HG02970 (cell line): ENCODE measurements around the gene AKR7A2.

Source experiments
- ATAC-seq: cut with Tn5 transposase; IDR thresholded peaks from one replicate; pipeline ENCODE4 v1.9.1; 2021; ENCODE audit warnings: mild to moderate bottlenecking, moderate library complexity, moderate number of reproducible peaks; ENCODE audit not compliant: unreplicated experiment, low FRiP score

Gene AKR7A2

DNA sequence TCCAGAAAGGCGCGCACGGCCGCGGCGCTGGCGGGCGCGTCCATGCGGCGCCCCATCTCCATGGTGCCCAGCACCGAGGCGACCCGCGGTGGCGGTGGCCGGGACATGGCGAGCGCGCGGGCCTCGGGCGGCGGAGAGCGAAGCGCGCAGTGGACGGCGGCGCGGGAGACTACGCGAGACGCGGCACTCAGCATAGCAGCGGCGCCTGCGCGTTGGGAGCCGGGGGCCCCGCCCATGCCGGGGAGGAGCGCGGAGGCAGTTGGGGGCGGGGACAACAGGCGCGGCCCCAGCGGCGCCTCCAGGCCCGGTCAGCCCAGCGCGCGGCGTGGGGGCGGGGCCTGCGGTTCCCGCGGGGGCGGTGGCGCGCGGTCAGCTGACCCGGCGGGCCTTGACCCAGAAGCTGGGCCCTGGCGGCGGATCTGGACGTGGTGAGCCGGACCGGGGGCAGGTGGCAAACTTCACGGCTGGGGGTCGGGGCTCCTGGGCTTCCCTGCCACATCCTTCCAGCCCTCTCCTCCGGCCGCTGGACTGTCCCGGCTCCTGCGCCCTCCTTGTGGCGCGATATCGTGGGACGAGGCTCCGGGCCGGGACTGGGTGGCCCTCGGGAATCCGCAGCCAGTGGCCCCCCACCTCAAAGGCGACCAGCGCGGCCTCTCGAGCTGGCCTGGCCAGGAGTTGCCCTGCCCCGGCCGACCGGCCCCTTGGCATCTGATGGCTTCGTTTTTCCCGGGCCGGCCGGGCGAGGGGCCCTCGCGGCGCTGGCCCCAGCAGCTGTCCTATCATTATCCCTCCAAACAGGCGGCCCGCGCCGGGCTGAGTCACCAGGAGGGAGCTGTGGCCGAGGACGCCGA lies at the start of gene AKR7A2, which contains the start of gene SLC66A1:
Gene AKR7A2, minus strand, starts transcription at position 214 of the 851 bp plus-strand sequence. Its CDS starts 20 bp downstream, at position 194.
Gene SLC66A1, plus strand, starts transcription at position 396 of the 851 bp plus-strand sequence. CDS start 5,352 bp downstream, outside the sequence.
- ATAC-seq: peak; percentile 84

DNA sequence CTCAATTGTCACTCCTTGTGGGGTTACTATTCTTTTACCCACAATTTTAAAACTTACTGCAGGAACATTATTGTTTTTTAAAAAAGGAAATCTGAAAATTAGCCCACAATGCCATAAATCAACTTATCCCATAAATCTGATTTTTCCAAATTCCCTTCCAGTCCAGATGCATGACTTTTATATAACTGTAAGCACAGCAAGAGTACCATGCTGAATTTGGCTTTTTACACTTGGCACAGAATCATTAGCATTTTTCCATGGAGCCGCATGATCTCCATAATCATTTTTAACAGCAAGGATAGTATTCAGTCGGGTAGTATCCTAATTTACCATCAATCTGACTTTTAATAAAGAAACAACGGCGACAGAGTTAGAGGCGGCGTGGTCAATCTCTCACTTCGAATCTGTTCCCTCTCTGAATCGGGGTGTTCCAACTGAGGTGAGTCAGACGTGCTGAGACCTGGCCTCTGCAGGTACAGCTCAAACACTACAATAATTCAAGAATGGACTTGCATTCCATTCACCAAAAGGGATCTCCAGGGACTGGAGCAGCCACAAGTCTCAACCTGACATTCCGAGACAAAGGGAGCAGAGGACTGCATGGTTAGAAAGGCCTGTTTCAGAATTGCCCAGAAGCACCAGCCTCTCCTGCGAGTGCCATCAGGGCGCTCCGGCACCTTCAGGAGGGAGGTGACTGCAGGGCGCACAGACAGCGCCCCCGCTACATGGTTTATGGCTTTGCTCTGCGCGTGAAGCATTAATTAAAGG lies 49.1 kb upstream of the AKR7A2 start:
- no peak for ATAC-seq

- ATAC-seq: no peak
These were observed 48.5 kb upstream of the AKR7A2 start for GRCh38 chr1:19360432-19360831.

DNA sequence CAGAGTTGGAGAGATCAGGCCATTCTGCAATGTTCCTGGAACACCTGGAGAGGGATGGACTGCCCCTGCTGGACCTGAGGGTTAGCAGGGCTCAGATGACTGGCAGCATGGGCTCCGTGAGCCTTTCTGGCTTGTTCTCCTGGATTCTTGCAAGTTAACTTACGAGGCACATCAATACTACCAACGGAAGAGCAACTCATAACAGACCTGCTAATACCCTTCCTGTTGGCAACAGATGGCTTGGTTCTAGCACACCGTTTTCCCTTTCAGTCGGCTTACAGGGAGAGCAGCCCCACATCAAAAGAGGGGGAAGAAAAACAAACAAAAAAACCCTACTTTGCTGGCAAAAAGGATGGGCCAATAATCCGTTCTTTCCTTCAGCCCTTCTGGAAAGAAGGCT lies 48.1 kb upstream of the AKR7A2 start:
- ATAC-seq: no peak

DNA sequence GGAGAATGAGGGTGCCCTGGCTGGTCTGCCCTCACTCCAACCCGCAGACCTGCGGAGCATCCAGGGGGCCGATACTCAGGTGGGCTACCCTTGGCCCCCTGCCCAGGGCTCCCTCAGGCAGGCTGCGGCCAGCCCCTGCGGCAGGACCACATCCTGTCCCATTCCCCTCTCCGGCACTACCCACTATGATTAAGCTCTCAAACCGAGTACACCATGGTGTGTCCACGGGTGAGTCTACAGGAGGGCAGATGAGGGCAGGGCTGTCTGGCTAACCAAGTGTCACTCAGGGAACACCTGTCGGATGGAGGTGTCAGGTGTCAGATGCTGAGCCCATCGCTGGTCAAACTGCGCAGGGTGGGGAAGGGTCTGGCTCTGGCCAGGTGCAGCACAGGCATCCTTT lies 47.4 kb upstream of the AKR7A2 start:
- no peak for ATAC-seq

DNA sequence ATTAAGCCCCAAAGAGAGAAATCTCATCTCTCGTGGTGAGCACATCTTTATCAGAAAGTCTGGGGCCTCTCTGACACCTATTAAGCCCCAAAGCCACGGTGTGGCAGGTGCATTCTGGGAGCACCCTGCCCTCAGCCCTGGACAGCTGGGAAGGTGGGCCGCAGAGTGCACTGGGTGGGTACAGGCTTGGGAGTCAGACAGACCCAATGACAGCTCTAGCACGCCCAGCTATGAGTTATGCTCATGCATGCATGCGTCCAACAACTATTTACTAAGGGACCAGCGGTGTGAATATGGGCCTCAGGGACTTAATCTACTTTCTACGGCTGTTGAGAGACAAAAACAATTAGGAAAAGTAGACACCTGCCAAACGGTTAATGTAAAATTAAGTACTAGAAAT lies 46.8 kb upstream of the AKR7A2 start:
- ATAC-seq: no peak

GRCh38 chr1:19357299-19357986 lies 45.5 kb upstream of the AKR7A2 start:
- no peak for ATAC-seq

- ATAC-seq: no peak
These were observed 44.3 kb upstream of the AKR7A2 start for GRCh38 chr1:19356266-19356665.

GRCh38 chr1:19354531-19354981 lies 42.6 kb upstream of the AKR7A2 start:
- ATAC-seq: no peak

DNA sequence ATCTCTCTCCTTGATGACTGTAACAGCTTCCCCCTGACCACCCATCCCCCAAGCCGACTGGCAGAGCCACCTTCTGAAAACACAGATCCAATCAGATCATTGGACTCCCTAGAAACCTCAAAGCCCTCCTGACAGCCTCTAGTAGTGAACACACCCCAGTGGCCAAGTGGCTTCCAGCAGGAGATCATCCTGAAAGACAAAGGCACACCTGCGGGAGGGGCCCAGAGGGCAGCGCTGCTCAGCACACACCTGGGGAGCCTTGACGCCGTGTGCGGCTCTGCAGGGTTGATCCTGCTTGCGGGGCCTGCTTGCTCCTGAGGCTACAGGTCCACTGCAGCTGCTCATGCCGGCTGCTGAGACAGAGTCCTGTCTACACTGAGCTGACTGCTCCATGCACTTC lies 41.7 kb upstream of the AKR7A2 start:
- ATAC-seq: no peak

DNA sequence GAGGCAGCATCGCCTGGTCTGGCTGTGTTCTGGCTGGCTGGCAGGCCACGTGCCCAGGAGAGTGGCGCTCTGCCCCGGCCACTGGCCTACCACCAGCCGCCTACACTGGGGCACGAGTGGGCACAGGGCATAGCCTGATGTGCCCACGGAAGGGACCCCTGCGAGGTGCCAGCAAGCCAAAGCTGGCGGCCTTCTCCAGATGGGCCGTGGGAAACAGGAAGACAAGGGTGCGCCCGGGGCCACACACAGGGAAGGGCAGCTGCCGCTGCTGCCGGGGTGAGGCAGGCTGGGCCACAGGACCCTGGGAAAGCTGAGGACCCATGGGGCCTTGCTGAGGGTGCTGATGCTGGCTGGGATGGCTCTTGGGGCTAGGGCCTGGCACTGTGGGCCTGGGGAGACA lies 40.9 kb upstream of the AKR7A2 start:
- ATAC-seq: no peak

DNA sequence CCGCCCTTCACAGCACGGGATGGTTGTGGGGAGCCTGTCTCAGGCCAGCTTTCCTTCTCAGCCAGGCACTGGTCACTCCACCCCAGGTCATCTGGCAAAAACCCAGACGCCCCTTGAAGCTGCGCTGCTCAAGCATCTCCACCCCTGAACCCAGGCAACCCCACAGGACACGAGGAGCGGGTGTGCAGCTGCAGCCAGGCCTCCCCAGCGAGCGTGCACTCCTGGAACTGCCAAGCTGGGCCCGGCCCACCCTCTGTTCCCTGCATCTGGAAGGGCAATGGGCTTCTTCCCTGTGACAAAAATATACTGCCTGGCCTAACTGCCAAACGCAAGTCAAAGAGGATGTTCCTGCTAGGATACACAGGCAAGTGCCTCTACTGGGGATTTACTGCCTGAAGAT lies 39.9 kb upstream of the AKR7A2 start:
- no peak for ATAC-seq

GRCh38 chr1:19350566-19350965 lies 38.6 kb upstream of the AKR7A2 start:
- no peak for ATAC-seq

- ATAC-seq: no peak
These were observed 38.1 kb upstream of the AKR7A2 start for GRCh38 chr1:19349999-19350398.

GRCh38 chr1:19348441-19349198 lies 36.7 kb upstream of the AKR7A2 start:
- no peak for ATAC-seq

- ATAC-seq: no peak
These were observed 35.7 kb upstream of the AKR7A2 start for GRCh38 chr1:19347533-19348172.

DNA sequence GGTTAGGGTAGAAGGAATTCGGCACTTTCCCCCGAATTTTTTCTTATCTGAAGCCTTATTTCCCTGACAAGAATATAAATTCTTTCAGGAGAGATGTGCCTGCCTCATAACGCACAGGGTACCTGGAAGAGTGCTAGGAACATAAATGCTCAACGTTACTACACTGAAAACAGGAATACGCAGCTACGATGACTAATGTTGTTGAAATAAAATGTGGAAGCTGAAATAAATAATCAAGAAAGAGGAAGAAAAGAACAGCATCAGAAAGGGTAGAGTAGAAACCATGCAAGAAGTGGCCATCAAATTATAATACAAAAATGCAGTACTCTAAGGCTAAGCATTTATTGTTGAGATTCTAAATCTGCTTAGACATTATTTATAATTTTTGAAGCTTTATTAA lies 34.1 kb upstream of the AKR7A2 start:
- no peak for ATAC-seq

GRCh38 chr1:19345391-19345790 lies 33.4 kb upstream of the AKR7A2 start:
- ATAC-seq: no peak

DNA sequence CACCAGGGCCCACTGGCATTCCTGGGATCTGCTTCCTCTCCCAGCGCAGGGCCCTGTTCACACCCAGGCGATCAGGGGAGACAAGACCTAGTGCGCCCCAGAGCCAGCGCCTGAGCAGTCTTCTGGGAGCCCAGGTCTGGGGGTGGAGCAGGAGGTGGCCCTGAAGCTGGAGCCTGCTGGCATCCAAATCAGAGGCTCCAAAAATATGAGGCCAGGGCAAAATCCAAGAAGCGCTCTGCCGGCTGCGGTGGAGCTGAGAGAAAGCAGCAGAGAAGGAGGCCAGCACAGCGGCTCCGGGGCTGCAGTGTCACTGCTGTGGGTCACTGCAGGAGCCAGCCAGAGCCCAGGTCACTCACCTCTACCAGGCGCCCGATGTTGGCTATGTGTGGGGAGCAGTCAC lies 32.9 kb upstream of the AKR7A2 start:
- ATAC-seq: no peak

- ATAC-seq: no peak
These were observed 32.4 kb upstream of the AKR7A2 start for GRCh38 chr1:19344372-19344810.
